NCI-H128 (cell line): ENCODE data around the gene DNAH9.
A peak's percentile ranks its signal among the peaks of the same experiment; 100 is the strongest.
"Not testable (repeated sequence)": the region's sequence is repeated elsewhere in the genome, so short reads cannot be mapped to it uniquely, and the experiment has no call there.

Experiments
- DNase-seq: peaks from one replicate; lab custom pipeline; 2025; ENCODE audit not compliant: unreplicated experiment; lab: John Stamatoyannopoulos, UW

The DNAH9 gene

DNA sequence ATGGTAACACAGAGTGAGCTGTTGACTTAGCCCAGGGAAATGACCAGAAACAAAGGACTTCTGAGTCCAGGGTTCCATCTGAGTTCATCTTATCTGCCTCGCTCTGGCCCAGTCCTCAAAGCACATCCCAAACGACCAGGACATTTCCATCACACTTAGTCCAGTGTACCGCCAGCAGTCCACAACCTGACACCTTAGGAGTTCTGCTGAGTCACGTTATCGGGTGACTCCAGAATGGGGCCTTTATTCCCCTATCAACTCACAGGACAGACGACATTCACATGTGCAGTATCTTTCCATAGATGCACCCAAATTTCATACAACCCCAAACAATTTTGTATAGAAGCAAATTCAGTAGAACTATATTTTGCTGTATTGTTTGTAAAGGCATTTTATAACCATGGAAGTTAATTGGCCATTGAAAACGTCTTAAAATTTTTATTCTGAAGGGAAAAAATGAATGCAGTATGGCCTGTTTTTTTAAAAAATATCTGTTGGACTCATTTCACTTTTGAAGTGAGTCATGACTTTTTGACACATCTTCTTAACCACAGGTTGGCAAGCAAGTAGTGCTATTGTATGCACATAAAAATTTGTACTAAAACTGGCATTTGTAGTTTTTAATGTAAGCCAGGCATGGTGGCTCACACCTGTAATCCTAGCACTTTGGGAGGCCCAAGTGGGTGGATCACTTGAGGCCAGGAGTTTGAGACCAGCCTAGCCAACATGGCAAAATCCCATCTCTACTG, 352.7 kb downstream of the DNAH9 start:
- DNase-seq: no peak

DNA sequence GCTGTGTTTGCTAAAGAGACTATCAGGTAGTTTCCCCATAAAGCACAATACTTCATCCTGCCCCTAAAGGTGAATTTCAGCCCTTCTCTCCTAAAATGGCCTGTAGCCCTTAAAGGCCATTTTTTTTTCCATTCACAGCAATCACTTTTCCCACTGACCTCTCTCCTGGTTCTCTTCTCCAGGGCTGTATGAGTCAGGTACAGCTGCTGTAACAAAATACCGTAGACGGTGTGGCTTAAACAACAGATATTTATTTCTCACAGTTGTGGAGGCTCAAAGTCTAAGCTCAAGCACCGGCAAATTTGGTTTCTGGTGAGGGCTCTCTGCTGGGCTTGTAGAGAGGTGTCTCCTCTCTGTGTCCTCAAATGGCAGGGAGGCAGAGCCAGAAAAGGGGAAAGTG, 354.3 kb downstream of the DNAH9 start:
- DNase-seq: no peak

DNA sequence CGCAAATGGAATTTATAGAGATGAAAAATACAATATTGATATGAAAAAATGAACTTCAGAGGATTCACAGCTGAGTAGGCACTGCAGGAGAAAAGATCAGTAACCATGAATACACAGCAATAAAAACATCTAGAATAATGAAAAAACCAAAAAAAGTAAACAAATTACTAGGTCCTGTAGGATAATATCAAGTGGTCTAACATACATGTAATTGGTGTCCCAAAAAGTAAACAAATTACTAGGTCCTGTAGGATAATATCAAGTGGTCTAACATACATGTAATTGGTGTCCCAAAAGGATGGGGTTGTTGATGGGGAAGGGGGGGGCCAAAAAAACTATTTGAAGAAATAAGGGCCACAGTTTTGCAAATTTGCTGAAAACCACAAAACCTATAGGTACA, 355.7 kb downstream of the DNAH9 start:
- no peak for DNase-seq

DNA sequence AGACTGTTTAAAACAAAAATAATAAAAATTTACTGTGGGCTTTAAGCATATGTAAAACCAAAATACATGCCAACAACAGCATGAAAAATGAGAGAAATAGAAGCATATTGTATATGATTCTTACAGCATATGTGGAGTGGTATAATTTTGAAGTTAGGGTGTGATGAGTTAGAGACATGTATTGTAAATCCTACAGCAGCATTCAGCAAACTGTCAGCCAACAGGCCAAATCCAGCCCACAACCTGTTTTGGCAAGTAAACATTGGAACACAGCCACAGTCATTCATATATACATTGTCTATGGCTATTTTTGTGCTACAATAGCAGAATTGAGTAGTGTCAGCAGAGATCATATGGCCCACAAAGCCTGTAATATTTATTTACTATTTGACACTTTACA, 356.7 kb downstream of the DNAH9 start:
- DNase-seq: no peak

DNA sequence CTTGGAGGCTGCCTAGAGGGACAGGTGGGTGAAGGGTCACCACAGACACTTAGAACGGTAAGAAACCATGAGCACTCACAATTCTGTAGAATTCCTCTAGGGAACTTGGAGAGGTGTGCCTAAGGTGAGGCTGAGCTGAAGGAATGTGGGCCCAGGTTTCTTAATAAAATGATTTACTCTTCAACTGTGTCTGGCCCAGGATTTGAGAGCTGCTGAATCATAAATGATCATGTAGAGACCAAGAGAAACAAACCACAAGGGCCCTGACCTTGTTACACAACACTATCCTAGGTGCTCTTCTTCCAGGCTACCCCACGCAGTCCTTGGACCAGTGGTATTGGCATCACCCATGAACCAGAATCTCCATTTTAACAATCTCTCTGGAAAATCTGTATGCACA, 371.3 kb downstream of the DNAH9 start:
- no peak for DNase-seq

DNA sequence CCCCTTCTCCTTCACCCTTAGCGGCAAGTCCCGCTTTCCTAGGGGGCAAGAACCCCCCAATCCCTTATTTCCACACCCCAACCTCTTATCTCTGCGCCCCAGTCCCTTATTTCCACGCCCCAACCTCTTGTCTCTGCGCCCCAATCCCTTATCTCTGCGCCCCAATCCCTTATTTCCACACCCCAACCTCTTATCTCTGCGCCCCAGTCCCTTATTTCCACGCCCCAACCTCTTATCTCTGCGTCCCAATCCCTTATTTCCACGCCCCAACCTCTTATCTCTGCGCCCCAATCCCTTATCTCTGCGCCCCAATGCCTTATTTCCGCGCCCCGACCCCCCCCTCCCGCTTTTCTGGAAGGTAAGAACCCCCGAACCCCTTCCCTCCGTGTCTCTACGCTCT, 374.5 kb downstream of the DNAH9 start:
- DNase-seq: not testable (repeated sequence)

DNA sequence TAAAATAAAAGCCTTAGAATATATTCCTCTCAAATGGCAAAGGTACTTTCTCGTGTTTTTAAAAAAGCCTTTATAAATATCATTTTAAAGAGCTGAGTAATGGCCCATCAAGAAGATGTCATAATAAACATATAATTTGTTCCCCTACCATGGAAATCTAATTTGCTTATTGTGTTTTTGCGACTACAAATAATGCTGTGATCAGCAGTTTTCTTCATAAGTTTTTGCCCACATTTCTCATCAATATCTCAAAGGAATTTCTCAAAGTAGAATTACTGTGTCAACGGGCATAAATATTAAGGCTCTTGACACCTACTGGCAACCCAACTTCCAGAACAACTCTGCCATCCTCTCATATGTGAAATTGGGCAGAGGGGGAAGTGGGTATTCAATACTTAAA, 381.5 kb downstream of the DNAH9 start:
- no peak for DNase-seq

DNA sequence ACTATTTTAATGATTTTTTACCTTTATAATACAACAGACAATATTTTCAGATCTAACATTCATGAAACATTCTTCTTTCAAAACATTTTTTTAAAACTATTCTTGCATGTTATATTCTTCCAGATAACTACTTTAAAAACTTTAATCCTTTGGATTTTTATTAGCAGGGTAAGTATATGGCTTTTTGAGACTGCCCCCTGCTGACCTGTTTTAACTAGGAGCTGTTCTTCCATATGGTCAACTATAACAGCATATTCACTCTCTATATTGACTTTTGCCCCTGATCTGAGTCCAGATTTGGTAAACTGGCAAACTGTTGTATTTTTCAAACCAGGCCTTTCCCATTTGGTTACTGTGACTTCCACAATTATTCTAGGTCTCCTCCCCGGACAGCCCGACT, 382.5 kb downstream of the DNAH9 start:
- DNase-seq: no peak

DNA sequence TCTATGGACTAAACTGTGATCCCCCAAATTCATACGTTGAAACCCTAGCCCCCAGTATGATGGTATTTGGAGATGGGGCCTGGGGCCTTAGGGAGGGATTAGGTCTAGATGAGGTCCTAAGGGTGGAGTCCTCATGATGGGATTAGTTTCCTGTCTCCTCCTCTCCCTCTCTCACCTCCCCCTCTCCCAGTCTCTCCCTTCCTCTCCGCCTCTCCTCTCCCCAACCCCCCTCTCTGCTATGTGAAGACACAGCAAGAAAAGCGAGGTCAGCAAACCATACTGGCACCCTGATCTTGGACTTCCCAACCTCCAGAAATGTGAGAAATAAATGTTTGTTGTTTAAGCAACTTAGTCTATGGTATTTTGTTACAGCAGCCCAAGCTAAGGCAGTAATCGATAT, 383.6 kb downstream of the DNAH9 start:
- DNase-seq: no peak

DNA sequence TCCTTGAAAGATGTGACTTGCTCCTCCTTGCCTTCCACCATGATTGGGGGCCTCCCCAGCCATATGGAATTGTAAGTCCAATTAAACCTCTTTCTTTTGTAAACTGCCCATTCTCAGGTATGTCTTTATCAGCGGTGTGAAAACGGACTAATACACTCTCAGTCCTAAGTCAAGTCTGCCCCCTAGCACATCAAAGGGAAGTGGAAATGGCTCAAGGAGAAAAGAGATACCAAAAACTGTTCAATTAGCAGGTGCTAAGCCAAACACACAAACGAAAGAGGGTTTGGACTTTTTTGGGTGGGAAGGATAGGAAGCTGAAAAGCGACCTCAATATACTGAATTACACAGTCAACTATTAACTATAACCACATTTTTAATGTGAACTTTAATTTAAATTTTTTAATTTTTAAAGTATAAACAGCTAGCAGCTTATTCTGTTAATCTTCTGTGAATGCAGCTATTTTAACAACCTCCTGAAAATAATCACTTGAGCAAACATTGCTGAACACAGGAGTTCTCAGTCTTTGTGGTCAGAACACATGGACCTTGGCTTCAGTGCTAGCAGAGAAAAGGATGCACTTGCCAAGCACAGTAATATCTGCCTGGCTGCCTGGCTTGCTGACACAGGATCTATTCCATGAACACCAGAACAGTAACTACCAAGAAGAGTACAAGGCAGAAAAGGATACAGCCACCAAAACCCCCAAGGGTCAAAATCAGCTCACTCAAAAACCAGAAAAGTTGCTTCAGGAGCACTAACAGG, 388.1 kb downstream of the DNAH9 start:
- no peak for DNase-seq

DNA sequence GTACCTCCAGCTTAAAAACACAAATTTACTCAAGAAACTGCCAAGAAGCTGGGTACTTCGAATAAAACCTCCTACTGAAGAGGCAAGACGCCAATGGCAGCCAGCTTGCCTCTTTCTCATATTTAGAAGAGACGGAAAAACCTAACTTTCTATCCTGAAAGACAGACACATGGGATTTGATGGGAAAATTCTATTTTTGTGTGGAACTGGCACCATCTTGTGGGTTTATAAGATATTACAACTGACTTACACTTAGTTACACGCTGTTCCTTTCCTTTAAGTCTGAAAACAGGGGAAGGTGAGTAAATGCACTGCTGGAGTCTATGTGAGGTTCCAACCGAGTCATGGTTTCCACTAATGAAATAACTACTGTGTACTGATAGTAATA, 388.7 kb downstream of the DNAH9 start:
- no peak for DNase-seq

DNA sequence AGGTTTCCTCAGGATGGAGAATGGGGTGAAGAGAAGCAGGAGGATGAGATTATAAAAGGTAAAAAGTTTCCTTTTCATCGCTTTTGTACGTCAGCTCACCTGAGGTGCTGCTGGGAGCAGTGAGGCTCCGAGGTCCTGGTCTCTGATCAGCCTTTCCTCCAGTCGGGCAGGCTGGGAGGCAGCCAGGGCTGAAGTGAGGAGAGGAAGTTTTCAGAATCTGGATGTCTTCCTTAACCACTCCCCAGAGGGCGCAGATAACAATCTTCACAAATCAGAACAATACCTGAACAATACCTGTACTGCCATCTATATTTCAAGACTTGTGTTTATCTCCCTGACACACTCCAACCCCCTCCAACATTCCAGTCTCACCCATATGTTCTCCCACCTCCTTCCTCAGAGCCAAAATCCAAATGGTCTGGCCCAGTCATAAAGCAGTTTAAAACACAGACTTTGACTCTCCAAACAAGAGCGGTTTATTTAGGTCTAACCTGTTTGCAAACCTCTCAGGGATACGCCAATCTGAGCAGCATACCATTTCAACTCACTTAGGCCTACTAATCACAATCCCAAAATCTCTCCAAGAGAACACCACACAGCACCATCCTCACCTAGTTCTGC, 392.2 kb downstream of the DNAH9 start:
- no peak for DNase-seq

DNA sequence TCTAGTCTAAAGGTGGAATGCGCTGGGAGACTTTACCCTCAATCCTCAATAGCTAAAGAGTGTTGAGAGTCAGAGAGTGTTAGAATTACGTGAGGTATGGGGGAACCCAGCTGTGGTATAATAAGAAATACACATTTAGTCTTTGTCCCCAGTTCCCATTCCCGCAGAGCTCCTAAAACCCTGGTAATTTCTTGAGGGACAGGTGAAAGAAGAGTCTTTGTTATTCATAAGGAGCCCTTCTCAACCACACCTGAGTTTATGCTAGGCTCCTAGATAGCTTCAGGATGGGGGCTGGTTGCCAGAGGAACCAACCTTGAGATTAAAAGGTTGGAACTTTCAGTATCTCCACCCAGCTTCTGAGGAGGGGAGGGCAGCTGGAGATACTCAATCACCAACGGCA, 393.2 kb downstream of the DNAH9 start:
- DNase-seq: no peak

DNA sequence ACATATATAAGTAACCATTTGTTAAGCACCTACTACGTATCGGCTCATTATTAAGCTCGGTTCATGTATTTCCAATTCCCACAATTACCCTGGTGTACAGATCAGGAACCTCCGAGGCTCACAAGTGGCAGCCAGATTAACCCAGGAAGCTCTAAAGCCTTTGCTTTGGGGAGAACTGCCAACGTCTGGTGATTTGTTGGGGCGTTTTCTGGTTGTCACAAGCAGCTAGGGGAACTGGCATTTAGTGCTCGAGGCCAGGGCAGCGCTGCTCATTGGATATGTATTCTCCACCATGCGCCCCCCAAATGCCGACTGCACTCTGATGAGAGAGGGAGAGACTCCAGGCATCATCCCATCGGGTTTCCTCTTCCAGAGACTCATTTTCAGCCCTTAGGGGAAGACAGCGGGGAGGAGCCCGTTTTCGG, 398.5 kb downstream of the DNAH9 start:
- no peak for DNase-seq

DNA sequence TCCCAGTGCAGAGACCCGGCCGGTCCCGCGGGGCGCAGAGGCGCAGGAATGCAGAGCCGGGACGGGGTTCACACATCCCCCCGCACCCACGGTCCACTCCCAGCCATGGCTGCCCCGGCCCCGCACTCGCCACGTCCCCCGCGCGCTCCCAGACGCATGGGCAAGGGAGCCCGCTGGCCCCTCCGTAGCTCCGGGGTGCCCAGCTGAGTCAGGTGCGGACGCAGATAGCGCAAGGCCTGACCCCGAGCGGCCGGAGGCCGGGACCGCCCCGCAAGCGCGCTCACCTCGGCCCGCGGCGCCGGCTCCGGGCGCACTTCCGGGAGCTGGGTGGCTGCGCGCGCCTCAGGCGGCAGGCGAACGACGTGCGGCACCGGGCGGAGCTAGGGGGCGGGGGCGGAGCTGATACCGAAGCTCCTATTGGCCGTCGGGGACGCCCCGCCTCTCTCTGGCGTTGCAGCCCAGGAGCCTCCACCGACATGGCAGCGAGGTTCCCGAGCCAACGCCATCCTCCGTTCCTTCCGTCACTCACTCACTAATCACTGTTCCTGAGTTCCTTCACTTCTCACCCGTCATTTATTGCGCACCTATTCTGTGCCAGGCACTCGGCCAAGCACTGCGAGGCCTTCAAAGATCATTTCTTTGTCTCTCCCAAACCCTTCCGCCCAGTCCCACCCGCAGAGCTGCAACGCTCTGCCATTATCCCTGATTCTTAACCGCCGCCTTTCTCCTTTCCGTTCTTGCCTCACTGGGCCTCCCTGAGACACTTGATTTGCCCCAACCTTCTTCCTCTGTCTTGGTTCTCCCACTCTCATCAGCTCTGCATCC, 399.1 kb downstream of the DNAH9 start, which contains the start of gene ZNF18:
ZNF18 (minus strand) TSS at position 329 of the 825 bp plus-strand sequence. CDS start 4,646 bp downstream, outside the sequence.
- DNase-seq: peak; percentile 56

DNA sequence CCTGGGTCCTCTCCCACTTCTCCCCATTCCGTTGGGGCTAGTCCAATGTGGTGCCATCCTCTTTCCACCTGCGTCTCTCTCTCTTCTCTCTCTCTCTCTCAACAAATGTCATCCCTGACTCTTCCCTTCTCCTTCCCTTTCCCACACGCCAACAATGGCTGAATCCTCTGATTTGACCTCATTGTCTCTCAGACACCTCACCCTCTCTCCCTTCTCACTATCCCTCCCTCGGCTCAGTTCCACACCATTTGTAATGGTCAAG, 399.6 kb downstream of the DNAH9 start:
- no peak for DNase-seq

DNA sequence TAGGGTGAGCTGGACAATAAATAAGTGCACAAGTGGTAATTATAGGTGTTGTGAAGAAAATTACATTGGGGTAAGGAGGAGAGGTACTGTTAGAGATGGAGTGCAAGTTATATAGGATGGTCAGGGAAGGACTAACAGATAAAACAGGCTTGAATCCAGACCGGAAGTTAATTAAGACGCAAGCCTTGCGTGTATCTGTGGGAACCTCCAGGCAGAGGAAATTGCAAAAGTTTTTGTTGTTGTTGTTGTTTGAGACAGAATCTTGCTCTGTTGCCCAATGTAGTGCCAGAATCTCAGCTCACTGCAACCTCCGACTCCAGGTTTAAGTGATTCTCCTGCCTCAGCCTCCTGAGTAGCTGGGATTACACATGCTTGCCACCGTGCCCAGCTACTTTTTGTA, 401.4 kb downstream of the DNAH9 start:
- no peak for DNase-seq

DNA sequence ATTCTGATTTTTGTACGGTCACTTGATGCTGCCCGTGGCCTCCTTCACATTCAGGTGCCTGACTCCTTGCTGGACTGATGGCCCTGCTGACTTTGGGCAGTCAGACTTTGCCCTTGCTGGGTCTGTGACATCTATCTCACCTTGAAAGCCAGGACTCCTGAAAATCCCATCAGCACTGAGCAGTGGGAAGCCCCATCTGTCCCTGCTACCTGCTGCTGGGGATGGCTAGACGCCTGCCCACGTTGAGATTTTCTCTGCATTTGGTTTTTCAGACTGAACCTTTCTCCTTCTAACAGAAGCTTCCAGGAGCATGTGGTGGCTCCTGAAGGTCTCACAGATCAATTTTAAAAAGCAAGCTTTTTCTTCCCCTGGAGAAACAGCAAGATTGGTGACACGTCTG, 409.2 kb downstream of the DNAH9 start:
- DNase-seq: no peak
